Smooth muscle cell (in vitro differentiated cells): ENCODE measurements around the gene STXBP5. TPM values are rescaled to one million over a fixed set of nuclear protein-coding genes. Genes with fewer than 3 reads are reported as not detected.

Experiments used
- DNase-seq: peaks from one replicate; lab custom pipeline; 2025; ENCODE audit not compliant: unreplicated experiment; lab: John Stamatoyannopoulos, UW
- H2AFZ ChIP-seq: fragments of 200-600 bp; sonication (generic); 2 replicates; pipeline ENCODE4 v1.6.0; 2016; ENCODE audit warnings: antibody characterized with exemption, low read depth, mild to moderate bottlenecking
- H3F3A ChIP-seq: fragments of 200-600 bp; sonication (generic); 2 replicates; pipeline ENCODE4 v1.6.0; 2017; ENCODE audit warnings: antibody characterized with exemption, low read depth
- H3K27ac ChIP-seq: fragments of 200-600 bp; sonication (generic); 2 replicates; pipeline ENCODE4 v1.5.1; 2016; ENCODE audit warnings: low read depth, mild to moderate bottlenecking
- H3K27me3 ChIP-seq: fragments of 200-600 bp; sonication (generic); 2 replicates; pipeline ENCODE4 v1.6.1; 2016; ENCODE audit warnings: low read depth, mild to moderate bottlenecking
- H3K36me3 ChIP-seq: fragments of 200-600 bp; sonication (generic); 2 replicates; pipeline ENCODE4 v1.5.1; 2016; ENCODE audit warnings: low read depth
- H3K4me1 ChIP-seq: fragments of 200-600 bp; sonication (generic); 2 replicates; pipeline ENCODE4 v1.5.1; 2016; ENCODE audit warnings: low read depth
- H3K4me2 ChIP-seq: fragments of 200-600 bp; sonication (generic); 2 replicates; pipeline ENCODE4 v1.6.0; 2016; ENCODE audit warnings: mild to moderate bottlenecking
- H3K4me3 ChIP-seq: fragments of 200-600 bp; sonication (generic); 2 replicates; pipeline ENCODE4 v1.5.1; 2016; ENCODE audit warnings: mild to moderate bottlenecking
- H3K79me2 ChIP-seq: fragments of 200-600 bp; sonication (generic); 2 replicates; pipeline ENCODE4 v1.6.0; 2016; ENCODE audit warnings: low read depth, mild to moderate bottlenecking
- H3K9ac ChIP-seq: fragments of 200-600 bp; sonication (generic); 2 replicates; pipeline ENCODE4 v1.6.0; 2016; ENCODE audit warnings: low read depth
- H3K9me3 ChIP-seq: fragments of 200-600 bp; sonication (generic); replicated peaks from 2 replicates; pipeline ENCODE4 v1.5.1; 2016; ENCODE audit warnings: low read depth
- H4K20me1 ChIP-seq: fragments of 200-600 bp; sonication (generic); 2 replicates; pipeline ENCODE4 v1.6.0; 2016; ENCODE audit warnings: low read depth
- CTCF ChIP-seq: fragments of 200-600 bp; sonication (generic); IDR thresholded peaks from 2 replicates; pipeline ENCODE4 v1.5.1; 2017; ENCODE audit warnings: borderline replicate concordance, mild to moderate bottlenecking, antibody characterized with exemption; ENCODE audit not compliant: insufficient read depth, poor library complexity, severe bottlenecking
- WGBS: methylation state at CpG from one replicate; pipeline ENCODE4 v1.1.7; 2016; ENCODE audit warnings: low lambda C conversion rate; 5-methylcytosine and 5-hydroxymethylcytosine counted together
- polyA plus RNA-seq: library from polyadenylated mRNA; unstranded; fragments of >200 nt; fragmentation: Nextera tagmentation; extraction: Ambion mirVana; gene quantifications from 2 replicates; pipeline ENCODE4 v1.2.1, GENCODE V29; 2016
- total RNA-seq: library from RNA; depleted of rRNA; stranded (reverse); fragments of >200 nt; gene quantifications from 2 replicates; pipeline ENCODE4 v1.2.3, GENCODE V29; 2014

Gene STXBP5
- total and polyA plus RNA-seq, 2 experiments from 2014 or later: 8.8 to 25.2 TPM

GRCh38 chr6:147194652-147195411 lies 9.4 kb upstream of the STXBP5 start:
- no peaks in the 10 kb centered on the region for H4K20me1 ChIP-seq
- H2AFZ ChIP-seq: no peak overlapping the region
- no peak overlapping the region for H3K9ac ChIP-seq
- no peak for TF ChIP-seq CTCF
- no peaks in the 10 kb centered on the region for H3K9me3 ChIP-seq
- no peaks in the 10 kb centered on the region for H3K27me3 ChIP-seq
- no peaks in the 10 kb centered on the region for H3K4me1 ChIP-seq
- no peaks in the 10 kb centered on the region for H3K79me2 ChIP-seq
- no peak overlapping the region for H3K4me3 ChIP-seq
- H3K4me2 ChIP-seq: no peak overlapping the region
- WGBS: 92% methylated on average over 6 of the region's 6 CpGs
- no peak for DNase-seq
- H3F3A ChIP-seq: no peaks in the 10 kb centered on the region
- H3K27ac ChIP-seq: no peak overlapping the region
- no peaks in the 10 kb centered on the region for H3K36me3 ChIP-seq

GRCh38 chr6:147195510-147195909 lies 8.7 kb upstream of the STXBP5 start:
- Histone ChIP-seq H3F3A (no peaks in the 10 kb centered on the region), H3K9ac (no peak overlapping the region), H2AFZ (no peak overlapping the region), H3K36me3 (no peaks in the 10 kb centered on the region), H3K27me3 (no peaks in the 10 kb centered on the region), H3K4me1 (no peaks in the 10 kb centered on the region), H3K27ac (no peak overlapping the region), H3K4me3 (no peak overlapping the region), H3K4me2 (no peak overlapping the region), H4K20me1 (no peaks in the 10 kb centered on the region), H3K79me2 (no peaks in the 10 kb centered on the region), H3K9me3 (no peaks in the 10 kb centered on the region)
- WGBS: 92% methylated on average over 3 of the region's 3 CpGs
- TF ChIP-seq CTCF: no peak
- DNase-seq: no peak

- Histone ChIP-seq H3K27ac (no peak overlapping the region), H3K4me3 (no peak overlapping the region)
Observed at GRCh38 chr6:147195987-147196386, 8.2 kb upstream of the STXBP5 start.

More at GRCh38 chr6:147195987-147196386, 8.2 kb upstream of the STXBP5 start:
- H3K79me2 ChIP-seq: no peaks in the 10 kb centered on the region
- no peaks in the 10 kb centered on the region for H3K27me3 ChIP-seq
- no peaks in the 10 kb centered on the region for H4K20me1 ChIP-seq
- no peaks in the 10 kb centered on the region for H3K4me1 ChIP-seq
- H3F3A ChIP-seq: no peaks in the 10 kb centered on the region
- no peak for TF ChIP-seq CTCF
- H3K4me2 ChIP-seq: no peak overlapping the region
- no peaks in the 10 kb centered on the region for H3K36me3 ChIP-seq
- 94% methylated on average over 3 of the region's 3 CpGs for WGBS
- DNase-seq: no peak
- H3K9ac ChIP-seq: no peak overlapping the region
- H2AFZ ChIP-seq: no peak overlapping the region
- H3K9me3 ChIP-seq: no peaks in the 10 kb centered on the region
